Measurements from ENCODE around the gene ATP6V0C. TPM values are rescaled to one million over a fixed set of nuclear protein-coding genes. Genes with fewer than 3 reads are reported as not detected.
"Not testable (repeated sequence)": the region's sequence is repeated elsewhere in the genome, so short reads cannot be mapped to it uniquely, and the experiment has no call there.

ATP6V0C gene
- total RNA-seq, 1 experiment from 2014 or later: 67.4 TPM

- BruUV-seq (replicated peaks): no TSS peak
- CTCF ChIA-PET: no interaction called here
- Histone ChIP-seq H3K9ac (ENCODE audit: low read length) (no peak overlapping the region), H3K4me1 (ENCODE audit: insufficient read depth, low read length) (no peaks in the 10 kb centered on the region; the same call in 1 of the 2 replicates), H2AFZ (ENCODE audit: low read length) (no peak overlapping the region), H3K9me3 (ENCODE audit: low read length) (no peaks in the 10 kb centered on the region), H3K27ac (ENCODE audit: low read length) (no peak overlapping the region), H3K79me2 (ENCODE audit: low read length) (peaks cover 33% of the 10 kb centered on the region), H3K36me3 (ENCODE audit: low read depth, low read length) (no peaks in the 10 kb centered on the region), H3K9me2 (replicated peaks; ENCODE audit: low read length) (no peaks in the 10 kb centered on the region), H3F3A (ENCODE audit: low read length, unreplicated experiment) (no peaks in the 10 kb centered on the region), H4K20me1 (ENCODE audit: low read length) (no peaks in the 10 kb centered on the region), H3K27me3 (ENCODE audit: low read length) (no peaks in the 10 kb centered on the region), H3K4me2 (ENCODE audit: low read length) (no peak overlapping the region), H3K4me3 (ENCODE audit: low read length) (no peak overlapping the region)
- intact Hi-C loops (cut with micrococcal nuclease): no loop called here
- no peak for DNase-seq
- no peak for TF ChIP-seq EZH2phosphoT487 (IDR thresholded peaks at IDR 0.05; ENCODE audit: borderline replicate concordance, low read length)
- TF ChIP-seq EZH2 (IDR thresholded peaks at IDR 0.05; ENCODE audit: low read length, unreplicated experiment): no peak
- TF ChIP-seq CTCF (conservative IDR thresholded peaks at IDR 0.05; ENCODE audit: low read depth, low read length): no peak
- POLR2A ChIA-PET (ENCODE audit: unreplicated experiment): no interaction called here
- ATAC-seq: no peak
Measured at GRCh38 chr16:2477327-2477726, 36.4 kb upstream of the ATP6V0C start.

GRCh38 chr16:2478279-2478678 is 35.5 kb upstream of the ATP6V0C start:
- Histone ChIP-seq H3K9me2 (replicated peaks; ENCODE audit: low read length) (no peaks in the 10 kb centered on the region), H3K4me3 (ENCODE audit: low read length) (no peak overlapping the region), H3K4me1 (ENCODE audit: insufficient read depth, low read length) (no peaks in the 10 kb centered on the region; the same call in 1 of the 2 replicates), H3K79me2 (ENCODE audit: low read length) (peaks cover 33% of the 10 kb centered on the region), H3K27me3 (ENCODE audit: low read length) (no peaks in the 10 kb centered on the region), H3K27ac (ENCODE audit: low read length) (no peak overlapping the region), H3F3A (ENCODE audit: low read length, unreplicated experiment) (no peaks in the 10 kb centered on the region), H3K36me3 (ENCODE audit: low read depth, low read length) (no peaks in the 10 kb centered on the region), H4K20me1 (ENCODE audit: low read length) (no peaks in the 10 kb centered on the region), H3K9ac (ENCODE audit: low read length) (no peak overlapping the region), H2AFZ (ENCODE audit: low read length) (no peak overlapping the region), H3K4me2 (ENCODE audit: low read length) (no peak overlapping the region), H3K9me3 (ENCODE audit: low read length) (no peaks in the 10 kb centered on the region)
- BruUV-seq (replicated peaks): no TSS peak
- no peak for ATAC-seq
- TF ChIP-seq EZH2 (IDR thresholded peaks at IDR 0.05; ENCODE audit: low read length, unreplicated experiment) (no peak), CTCF (conservative IDR thresholded peaks at IDR 0.05; ENCODE audit: low read depth, low read length) (no peak), EZH2phosphoT487 (IDR thresholded peaks at IDR 0.05; ENCODE audit: borderline replicate concordance, low read length) (no peak)
- CTCF ChIA-PET: no interaction called here
- POLR2A ChIA-PET (ENCODE audit: unreplicated experiment): no interaction called here
- intact Hi-C loops (cut with micrococcal nuclease): no loop called here
- DNase-seq: no peak

- peaks cover 33% of the 10 kb centered on the region for H3K79me2 ChIP-seq (ENCODE audit: low read length)
- H3K4me2 ChIP-seq (ENCODE audit: low read length); H3K9me3 ChIP-seq (ENCODE audit: low read length); H3K4me3 ChIP-seq (ENCODE audit: low read length); H3K36me3 ChIP-seq (ENCODE audit: low read depth, low read length); H3K4me1 ChIP-seq (ENCODE audit: insufficient read depth, low read length); H3K9me2 ChIP-seq (replicated peaks; ENCODE audit: low read length); DNase-seq; H2AFZ ChIP-seq (ENCODE audit: low read length); BruUV-seq (replicated peaks); H3K9ac ChIP-seq (ENCODE audit: low read length); ATAC-seq; intact Hi-C loops (cut with micrococcal nuclease); H3F3A ChIP-seq (ENCODE audit: low read length, unreplicated experiment); H3K27me3 ChIP-seq (ENCODE audit: low read length); POLR2A ChIA-PET (ENCODE audit: unreplicated experiment); CTCF ChIA-PET; H3K27ac ChIP-seq (ENCODE audit: low read length); H4K20me1 ChIP-seq (ENCODE audit: low read length): not testable (repeated sequence)
Measured at GRCh38 chr16:2479996-2480395, 33.8 kb upstream of the ATP6V0C start.

All from PC-3 (cell line).